ENCODE data around the gene SERGEF.

GRCh38 chr11:17775035-17775348 lies 237.9 kb downstream of the SERGEF start:
- TF ChIP-seq CTCF (IDR thresholded peaks at IDR 0.05 in 4 of 5, conservative IDR thresholded peaks at IDR 0.05 in 1 of 5), result no peak
- TF ChIP-seq POLR2A (IDR thresholded peaks at IDR 0.05), result no peak
